Ovary (tissue), 9 donors: ENCODE results near the gene TRPV4. TPM values are rescaled to one million over a fixed set of nuclear protein-coding genes. Genes with fewer than 3 reads are reported as not detected.
A peak's percentile ranks its signal among the peaks of the same experiment; 100 is the strongest.

Experiments
- DNase-seq, 5 donors: peaks; one replicate each; pipeline ENCODE4 v3.0.0-alpha.2; 2019 to 2020
- H3K27ac ChIP-seq, 2 donors: fragments of 200-600 bp; one replicate each; pipeline versions ENCODE4 v1.5.1 to v1.8.0; 2019 to 2022
- H3K27me3 ChIP-seq: fragments of 200-600 bp; one replicate; pipeline ENCODE4 v1.8.0; 2022
- H3K36me3 ChIP-seq: fragments of 200-600 bp; sonication (generic); one replicate; pipeline ENCODE4 v1.5.1; 2019
- H3K4me1 ChIP-seq: one replicate; pipeline ENCODE4 v1.8.1; 2013; ENCODE audit warnings: mild to moderate bottlenecking, moderate library complexity; ENCODE audit not compliant: insufficient read depth
- H3K4me3 ChIP-seq: fragments of 200-600 bp; sonication (generic); one replicate; pipeline ENCODE4 v1.5.1; 2017
- H3K9me3 ChIP-seq, 2 donors: fragments of 200-600 bp in 1 of 2; sonication (generic) in 1 of 2; one replicate each; pipeline versions ENCODE4 v1.5.1 to v1.8.1; 2013 to 2019; ENCODE audit warnings: mild to moderate bottlenecking in 1 of 2, moderate library complexity in 1 of 2
- EP300 ChIP-seq: sonication (generic); formaldehyde crosslinking; IDR thresholded peaks from one replicate; pipeline ENCODE4 v1.6.1; 2017; ENCODE audit warnings: antibody characterized with exemption
- POLR2A ChIP-seq: fragments of 450-650 bp; IDR thresholded peaks from one replicate; pipeline ENCODE4 v1.6.1; 2017; ENCODE audit warnings: antibody characterized with exemption, mild to moderate bottlenecking, moderate library complexity
- WGBS, 3 donors: extraction: QIAGEN DNeasy Blood & Tissue Kit in 1 of 3; methylation state at CpG; one replicate each; pipeline versions ENCODE4 v1.1.5 to v1.1.7; 2013 to 2017; 5-methylcytosine and 5-hydroxymethylcytosine counted together
- intact Hi-C, 4 donors: fragments of 100-400 bp; cut with DNase I; formaldehyde crosslinking; loops; one replicate each; pipeline versions ENCODE4 v1.11.0 to v1.15.1; 2022 to 2023
- polyA plus RNA-seq, 2 donors: library from polyadenylated mRNA; stranded (reverse); fragments of 200-250 nt in 1 of 2; fragments of 350-450 nt in 1 of 2; fragmentation: Illumina TruSeq in 1 of 2; extraction: RNeasy Lipid Tissue Mini Kit (QIAGEN cat#74804) in 1 of 2; gene quantifications; one replicate each; pipeline ENCODE4 v1.2.3, GENCODE V29; 2013 to 2014
- total RNA-seq, 7 donors: library from RNA; depleted of rRNA in 2 of 7; stranded (reverse); fragments of >200 nt in 2 of 7; fragmentation: NEBNext Ultra II Directional in 3 of 7; extraction: Animal tissue kit (Norgen Biotek cat#: 25700) in 3 of 7; gene quantifications; one replicate each; pipeline versions ENCODE4 v1.1.0 to v1.2.4, GENCODE V29; 2016 to 2023
- TF ChIP-seq, protein P1 (sequence below), 3 donors: fragments of 450-650 bp in 2 of 3; fragments of 200-600 bp in 1 of 3; IDR thresholded peaks; one replicate each; pipeline versions ENCODE4 v1.5.1 to v1.8.0; 2016 to 2022; ENCODE audit warnings: antibody characterized with exemption in 3 of 3, mild to moderate bottlenecking in 1 of 3
- donor health status: DM: no; HTN: no; CAD: no; lungs with moderate emphysema.
- donor health status: DM: no; HTN: no; CAD: no.
- donor health status: Bipolar disorder and iron deficiency.
- donor health status: DM: yes; HTN: yes; CAD: no.
- donor health status: DM: no; HTN: no; CAD: no.
- donor health status: DM: yes; HTN: yes; CAD: no.

TRPV4 gene
- total and polyA plus RNA-seq, 9 donors, result 0.12 to 2.4 (median 0.49) TPM; not detected in 1

DNA sequence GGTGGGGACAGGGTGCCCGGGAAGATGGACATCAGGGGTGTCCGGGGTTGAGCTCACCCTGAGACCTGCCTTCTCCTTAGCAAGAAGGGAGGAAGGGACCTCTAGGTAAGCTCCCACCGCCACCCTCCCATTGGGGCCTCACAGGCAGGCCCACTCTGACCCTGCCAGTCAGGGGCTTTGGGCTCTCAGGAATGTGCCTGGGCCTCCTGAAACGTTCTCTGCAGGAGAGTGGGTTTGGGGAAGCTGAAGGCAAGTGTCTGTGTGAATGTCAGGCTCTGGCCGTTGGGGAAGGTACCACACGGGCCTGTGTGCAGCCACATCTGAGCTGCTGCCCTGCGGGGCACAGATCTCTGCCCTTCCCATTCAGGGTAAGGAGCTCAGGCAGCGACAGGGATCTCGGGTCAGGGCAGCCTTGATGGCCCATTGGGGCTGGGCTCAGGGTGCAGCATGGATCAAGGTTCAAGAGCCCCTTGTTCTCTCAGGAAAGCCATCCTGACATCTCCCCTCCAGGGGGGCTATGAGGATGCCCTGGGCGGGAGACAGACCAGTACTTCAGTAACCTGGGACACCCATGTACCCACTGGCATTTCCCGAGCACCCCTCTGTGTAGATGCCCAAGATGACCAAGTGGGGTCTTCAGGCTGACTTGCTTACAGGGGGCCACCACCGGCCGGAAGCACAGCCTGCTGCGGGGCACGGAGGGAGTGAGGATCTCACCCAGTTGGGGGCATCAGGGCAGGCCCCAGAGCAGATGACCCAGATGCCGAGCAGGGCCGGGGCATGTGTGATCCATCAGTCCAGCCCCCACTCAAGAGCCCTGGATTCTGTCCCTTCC lies 89.9 kb downstream of the TRPV4 start:
- Histone ChIP-seq H3K4me1 (peaks cover 9% of the 10 kb centered on the region), H3K27ac (no peak overlapping the region), H3K36me3 (no peaks in the 10 kb centered on the region), H3K9me3 (no peaks in the 10 kb centered on the region), H3K27me3 (no peaks in the 10 kb centered on the region), H3K4me3 (no peak overlapping the region)
- 85 to 92% (median 87%) methylated on average over 17 of the region's 17 CpGs for WGBS, 3 donors
- TF ChIP-seq, protein P1, sequence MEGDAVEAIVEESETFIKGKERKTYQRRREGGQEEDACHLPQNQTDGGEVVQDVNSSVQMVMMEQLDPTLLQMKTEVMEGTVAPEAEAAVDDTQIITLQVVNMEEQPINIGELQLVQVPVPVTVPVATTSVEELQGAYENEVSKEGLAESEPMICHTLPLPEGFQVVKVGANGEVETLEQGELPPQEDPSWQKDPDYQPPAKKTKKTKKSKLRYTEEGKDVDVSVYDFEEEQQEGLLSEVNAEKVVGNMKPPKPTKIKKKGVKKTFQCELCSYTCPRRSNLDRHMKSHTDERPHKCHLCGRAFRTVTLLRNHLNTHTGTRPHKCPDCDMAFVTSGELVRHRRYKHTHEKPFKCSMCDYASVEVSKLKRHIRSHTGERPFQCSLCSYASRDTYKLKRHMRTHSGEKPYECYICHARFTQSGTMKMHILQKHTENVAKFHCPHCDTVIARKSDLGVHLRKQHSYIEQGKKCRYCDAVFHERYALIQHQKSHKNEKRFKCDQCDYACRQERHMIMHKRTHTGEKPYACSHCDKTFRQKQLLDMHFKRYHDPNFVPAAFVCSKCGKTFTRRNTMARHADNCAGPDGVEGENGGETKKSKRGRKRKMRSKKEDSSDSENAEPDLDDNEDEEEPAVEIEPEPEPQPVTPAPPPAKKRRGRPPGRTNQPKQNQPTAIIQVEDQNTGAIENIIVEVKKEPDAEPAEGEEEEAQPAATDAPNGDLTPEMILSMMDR (IDR thresholded peaks at IDR 0.05), result no peak
- no peak for TF ChIP-seq POLR2A
- TF ChIP-seq EP300, result no peak
- DNase-seq, result peak in 4 of 5 donors; percentile 11 to 32 (median 16)
- intact Hi-C loops, result no loop called here

- Histone ChIP-seq H3K36me3 (no peaks in the 10 kb centered on the region), H3K9me3 (no peaks in the 10 kb centered on the region), H3K4me3 (no peak overlapping the region), H3K27me3 (no peaks in the 10 kb centered on the region), H3K27ac (no peak overlapping the region), H3K4me1 (peaks cover 9% of the 10 kb centered on the region)
- no peak for TF ChIP-seq POLR2A
- 67 to 70% (median 67%) methylated on average over 14 of the region's 14 CpGs for WGBS, 3 donors
- intact Hi-C loops, result no loop called here
- DNase-seq, result peak in 4 of 5 donors; percentile 16 to 37 (median 22)
These were observed 91.1 kb downstream of the TRPV4 start for GRCh38 chr12:109741970-109742703.

- DNase-seq, result peak in 3 of 5 donors; percentile 12 to 22 (median 15)
- no peaks in the 10 kb centered on the region for H3K9me3 ChIP-seq
- no peaks in the 10 kb centered on the region for H3K36me3 ChIP-seq
- intact Hi-C loops, result no loop called here
- no peaks in the 10 kb centered on the region for H3K27me3 ChIP-seq
- no peak overlapping the region for H3K27ac ChIP-seq
- peaks cover 9% of the 10 kb centered on the region for H3K4me1 ChIP-seq
- WGBS, 3 donors, result 82 to 88% (median 85%) methylated on average over 3 to 4 of the region's 4 CpGs
- no peak overlapping the region for H3K4me3 ChIP-seq
- TF ChIP-seq POLR2A (no peak), EP300 (no peak)
- TF ChIP-seq, protein P1 (IDR thresholded peaks at IDR 0.05), result no peak
These were observed 91.8 kb downstream of the TRPV4 start for GRCh38 chr12:109741286-109741969.

DNA sequence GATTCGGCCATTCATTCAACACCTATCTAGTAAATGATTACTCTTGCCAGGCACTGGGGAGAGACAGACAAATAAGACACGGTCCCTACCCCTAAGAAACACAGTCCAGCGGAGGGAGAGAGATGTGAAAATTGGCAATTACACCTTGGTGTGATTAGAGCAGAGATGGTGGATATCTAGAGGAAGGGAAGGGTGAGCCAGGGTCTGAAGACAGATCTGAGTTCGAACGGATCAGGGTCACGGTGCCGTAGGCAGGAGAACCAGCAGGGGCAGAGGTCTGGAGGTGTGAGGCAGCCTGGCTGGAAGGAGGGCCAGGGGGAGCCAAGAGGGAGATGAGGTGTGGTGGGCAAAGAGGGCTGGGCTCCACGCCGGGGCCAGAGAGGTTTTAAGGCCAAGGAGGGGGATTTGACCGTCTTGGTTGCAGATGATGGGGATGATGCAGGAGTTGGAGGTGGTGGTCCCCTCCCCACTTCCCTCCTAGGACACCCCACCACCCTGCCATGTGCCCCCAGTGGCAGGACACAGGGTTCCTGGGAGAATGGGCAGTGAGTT lies 92.4 kb downstream of the TRPV4 start:
- 91 to 93% (median 92%) methylated on average over 10 of the region's 10 CpGs for WGBS, 3 donors
- Histone ChIP-seq H3K9me3 (no peaks in the 10 kb centered on the region), H3K27me3 (no peaks in the 10 kb centered on the region), H3K4me3 (no peak overlapping the region), H3K36me3 (no peaks in the 10 kb centered on the region), H3K4me1 (peaks cover 8% of the 10 kb centered on the region), H3K27ac (no peak overlapping the region)
- intact Hi-C loops, result no loop called here
- peak in 4 of 5 donors; percentile 9 to 28 (median 10) for DNase-seq
- TF ChIP-seq EP300, result no peak
- TF ChIP-seq POLR2A, result no peak
- TF ChIP-seq, protein P1 (IDR thresholded peaks at IDR 0.05), result no peak
